Memory B cell (primary cell): ENCODE measurements around the gene DNAJC7.
A peak's percentile ranks its signal among the peaks of the same experiment; 100 is the strongest.

Source experiments
- ATAC-seq: fragments of 150-1000 bp; cut with Tn5 transposase; 2 replicates; pipeline ENCODE4 v1.10.0; 2021; ENCODE audit warnings: low read depth, mild to moderate bottlenecking, moderate library complexity
- DNase-seq, 2 donors: peaks; one replicate each; pipeline ENCODE4 v3.0.0; 2022; ENCODE audit warnings: low spot score in 2 of 2
- H3K27ac Mint-ChIP-seq: one replicate; pipeline ENCODE4 v1.8.0; 2022; ENCODE audit warnings: mild to moderate bottlenecking, moderate library complexity, mixed read lengths
- H3K27me3 Mint-ChIP-seq: one replicate; pipeline ENCODE4 v1.8.0; 2022; ENCODE audit warnings: mixed read lengths
- H3K36me3 Mint-ChIP-seq: one replicate; pipeline ENCODE4 v1.8.0; 2022; ENCODE audit warnings: mild to moderate bottlenecking, mixed read lengths
- H3K4me1 Mint-ChIP-seq: one replicate; pipeline ENCODE4 v1.8.0; 2022; ENCODE audit warnings: mixed read lengths
- H3K4me3 Mint-ChIP-seq: one replicate; pipeline ENCODE4 v1.8.0; 2022; ENCODE audit warnings: mild to moderate bottlenecking, moderate library complexity, mixed read lengths
- H3K9me3 Mint-ChIP-seq: one replicate; pipeline ENCODE4 v1.8.0; 2022; ENCODE audit warnings: mixed read lengths

Gene DNAJC7, protein sequence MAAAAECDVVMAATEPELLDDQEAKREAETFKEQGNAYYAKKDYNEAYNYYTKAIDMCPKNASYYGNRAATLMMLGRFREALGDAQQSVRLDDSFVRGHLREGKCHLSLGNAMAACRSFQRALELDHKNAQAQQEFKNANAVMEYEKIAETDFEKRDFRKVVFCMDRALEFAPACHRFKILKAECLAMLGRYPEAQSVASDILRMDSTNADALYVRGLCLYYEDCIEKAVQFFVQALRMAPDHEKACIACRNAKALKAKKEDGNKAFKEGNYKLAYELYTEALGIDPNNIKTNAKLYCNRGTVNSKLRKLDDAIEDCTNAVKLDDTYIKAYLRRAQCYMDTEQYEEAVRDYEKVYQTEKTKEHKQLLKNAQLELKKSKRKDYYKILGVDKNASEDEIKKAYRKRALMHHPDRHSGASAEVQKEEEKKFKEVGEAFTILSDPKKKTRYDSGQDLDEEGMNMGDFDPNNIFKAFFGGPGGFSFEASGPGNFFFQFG

DNA sequence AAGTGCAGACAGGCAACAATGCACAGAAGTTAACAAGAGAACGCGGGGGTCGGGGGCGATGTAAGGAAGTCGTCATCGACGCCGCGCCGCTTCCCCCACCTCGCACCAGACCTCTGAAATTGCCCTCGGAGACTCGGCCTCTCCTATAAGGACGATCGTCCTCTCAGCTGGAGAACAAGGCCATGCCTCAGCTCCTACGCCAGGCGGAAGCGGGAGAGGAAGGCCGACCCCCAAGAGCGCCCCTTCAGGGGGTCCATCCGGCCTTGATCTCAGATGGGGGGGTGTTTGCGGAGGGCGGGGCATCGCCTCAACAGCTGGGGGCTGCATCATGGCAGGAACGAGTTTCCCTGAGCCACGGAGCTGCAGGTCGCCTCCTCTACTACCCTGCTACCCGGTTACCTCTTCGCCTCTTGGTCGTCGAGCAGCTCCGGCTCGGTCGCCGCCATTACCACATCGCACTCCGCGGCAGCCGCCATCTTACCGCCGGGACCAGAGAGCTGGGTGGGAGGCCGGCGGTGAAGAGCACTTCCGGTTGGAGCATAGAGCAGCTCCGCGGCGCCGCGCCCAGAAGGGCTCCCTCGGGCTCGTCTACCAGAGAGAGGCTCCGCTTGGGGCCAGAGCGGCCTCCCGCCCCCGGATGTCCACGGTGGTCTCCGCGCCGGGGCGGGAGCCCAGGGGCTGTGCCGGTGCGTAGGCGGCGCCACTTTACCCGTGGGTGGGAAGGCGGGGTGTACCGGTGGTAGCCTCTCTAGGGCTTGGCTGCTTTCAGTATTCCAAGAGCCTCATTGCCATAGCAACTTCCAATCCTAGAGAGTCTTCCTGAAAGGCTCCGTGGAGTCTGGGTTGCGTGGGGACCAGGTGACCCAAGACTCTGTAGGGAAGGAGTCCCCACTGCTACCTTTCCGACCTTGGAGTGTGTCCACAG lies at the start of gene DNAJC7:
DNAJC7 (minus strand) TSS at position 499 of the 925 bp plus-strand sequence; CDS start at position 476, 23 bp downstream.
- peak within 1 kb of the TSS; percentile 93 for H3K4me3 Mint-ChIP-seq
- peak within 1 kb of the TSS; percentile 94 for H3K27ac Mint-ChIP-seq
- no peaks in the 10 kb centered on the region for H3K27me3 Mint-ChIP-seq
- no peaks in the 10 kb centered on the region for H3K9me3 Mint-ChIP-seq
- DNase-seq: peak; percentile 81 to 83
- H3K4me1 Mint-ChIP-seq: peaks cover 49% of the 10 kb centered on the region
- peaks cover 6% of the 10 kb centered on the region for H3K36me3 Mint-ChIP-seq
- peak; percentile 87 for ATAC-seq

DNA sequence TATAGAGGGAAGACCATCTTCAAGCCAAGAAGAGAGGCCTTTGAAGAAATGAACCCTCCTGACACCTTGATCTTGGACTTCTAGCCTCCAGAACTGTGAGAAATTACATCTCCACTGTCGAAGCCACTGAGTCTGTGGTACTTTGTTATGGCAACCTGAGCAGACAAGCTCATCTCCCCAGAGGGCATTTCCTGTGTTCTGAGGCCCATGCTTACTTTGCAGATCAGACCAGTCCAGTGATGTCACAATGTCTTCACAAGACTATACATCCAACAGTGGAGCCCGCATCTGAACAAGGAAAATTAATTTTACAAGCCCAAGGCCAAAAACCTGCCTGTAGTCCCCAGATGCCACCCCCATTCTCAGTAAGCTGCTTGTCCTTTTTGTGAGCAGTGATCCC lies 48.0 kb upstream of the DNAJC7 start:
- no peak overlapping the region for H3K27ac Mint-ChIP-seq
- ATAC-seq (no peak), DNase-seq (no peak)
- H3K4me1 Mint-ChIP-seq: peaks cover 12% of the 10 kb centered on the region
- H3K4me3 Mint-ChIP-seq: no peak overlapping the region
- H3K9me3 Mint-ChIP-seq: no peaks in the 10 kb centered on the region
- no peaks in the 10 kb centered on the region for H3K36me3 Mint-ChIP-seq
- peaks cover 4% of the 10 kb centered on the region for H3K27me3 Mint-ChIP-seq

DNA sequence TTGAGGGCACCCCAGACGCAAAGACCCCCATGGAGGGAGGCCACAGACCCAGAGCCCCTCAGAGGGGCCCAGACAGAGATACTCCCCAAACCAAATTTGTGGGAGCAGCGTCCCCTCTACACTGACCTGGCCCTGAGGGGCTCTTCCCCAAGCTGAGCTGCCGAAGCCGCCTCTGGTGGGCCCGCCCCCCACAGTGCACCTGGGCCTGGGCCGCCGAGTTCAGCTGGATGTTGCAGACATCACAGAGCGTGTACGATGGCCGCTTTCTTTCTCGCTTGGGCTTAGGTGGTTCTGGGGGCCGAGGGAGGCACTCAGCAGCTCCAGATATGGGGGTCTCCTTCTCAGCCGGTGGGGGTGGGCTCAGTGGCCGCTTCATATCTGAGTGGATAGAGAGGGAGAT lies 45.4 kb upstream of the DNAJC7 start:
- H3K27ac Mint-ChIP-seq: no peak overlapping the region
- peaks cover 12% of the 10 kb centered on the region for H3K4me1 Mint-ChIP-seq
- ATAC-seq (no peak), DNase-seq (no peak)
- H3K36me3 Mint-ChIP-seq: no peaks in the 10 kb centered on the region
- no peak overlapping the region for H3K4me3 Mint-ChIP-seq
- H3K27me3 Mint-ChIP-seq: peaks cover 4% of the 10 kb centered on the region
- no peaks in the 10 kb centered on the region for H3K9me3 Mint-ChIP-seq

DNA sequence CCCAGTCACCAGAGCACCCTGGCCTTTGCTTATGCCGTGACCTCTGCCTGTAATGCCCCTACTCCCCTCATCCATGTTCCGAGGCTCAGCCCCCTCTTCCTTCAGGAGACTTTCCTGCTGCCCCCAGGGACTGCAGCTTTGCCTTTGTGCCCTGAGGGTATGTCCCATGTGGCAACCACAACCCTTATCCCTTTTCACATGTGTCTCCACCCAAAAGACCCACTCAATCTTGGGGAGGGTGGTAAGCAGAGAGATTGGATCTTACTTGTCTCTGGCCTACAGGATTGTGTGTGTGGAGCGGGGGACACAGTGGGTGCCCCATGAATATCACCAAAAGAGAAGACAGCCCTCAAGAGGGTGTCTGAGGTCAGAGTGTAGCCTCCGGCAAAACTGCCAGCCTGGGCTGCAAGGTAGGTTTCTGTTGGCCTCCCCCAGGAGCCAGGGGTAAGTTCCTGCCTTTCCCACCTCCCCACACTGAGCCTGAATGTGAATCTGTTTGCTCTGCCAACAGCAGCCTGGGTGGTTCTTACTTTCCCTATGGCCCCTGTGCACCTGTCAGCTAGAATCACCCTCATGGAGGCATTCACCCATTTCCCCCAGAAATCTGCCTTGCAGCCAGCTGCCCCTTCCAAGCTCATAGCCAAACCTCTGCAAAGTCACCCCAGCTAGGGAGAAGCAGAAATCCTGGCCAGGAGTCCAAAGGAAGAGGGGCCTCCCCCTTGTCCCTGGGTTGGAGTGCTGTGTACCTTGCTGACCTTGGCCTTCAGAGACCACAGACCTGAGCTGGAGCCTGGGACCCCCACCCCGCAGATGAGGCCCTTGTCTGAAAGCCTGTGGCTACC lies 44.6 kb upstream of the DNAJC7 start:
- DNase-seq (no peak), ATAC-seq (no peak)
- H3K4me3 Mint-ChIP-seq: no peak overlapping the region
- H3K27me3 Mint-ChIP-seq: peaks cover 3% of the 10 kb centered on the region
- H3K27ac Mint-ChIP-seq: no peak overlapping the region
- H3K4me1 Mint-ChIP-seq: peaks cover 10% of the 10 kb centered on the region
- H3K36me3 Mint-ChIP-seq: no peaks in the 10 kb centered on the region
- no peaks in the 10 kb centered on the region for H3K9me3 Mint-ChIP-seq

DNA sequence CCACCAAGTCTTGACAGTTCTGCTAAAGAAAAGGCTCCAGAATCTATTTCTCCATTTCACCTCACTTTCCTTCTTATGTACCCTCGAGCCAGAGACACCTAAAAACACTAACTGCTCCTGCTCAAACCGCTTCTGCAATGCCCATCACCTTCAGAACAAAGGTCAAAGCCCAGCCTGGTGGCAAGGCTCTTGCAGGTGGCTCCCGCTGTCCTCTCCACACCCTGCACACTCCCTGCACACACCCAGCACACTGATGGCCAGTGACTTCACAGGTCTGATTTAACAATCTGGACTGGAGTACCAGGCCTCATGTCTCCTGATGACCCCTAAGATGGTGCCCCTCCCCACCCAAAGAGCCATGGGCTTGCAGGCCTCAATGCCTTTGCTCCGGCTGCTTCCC lies 43.0 kb upstream of the DNAJC7 start:
- DNase-seq (no peak), ATAC-seq (no peak)
- no peak overlapping the region for H3K4me3 Mint-ChIP-seq
- H3K27me3 Mint-ChIP-seq: peaks cover 5% of the 10 kb centered on the region
- H3K36me3 Mint-ChIP-seq: no peaks in the 10 kb centered on the region
- H3K4me1 Mint-ChIP-seq: peaks cover 10% of the 10 kb centered on the region
- no peaks in the 10 kb centered on the region for H3K9me3 Mint-ChIP-seq
- no peak overlapping the region for H3K27ac Mint-ChIP-seq

DNA sequence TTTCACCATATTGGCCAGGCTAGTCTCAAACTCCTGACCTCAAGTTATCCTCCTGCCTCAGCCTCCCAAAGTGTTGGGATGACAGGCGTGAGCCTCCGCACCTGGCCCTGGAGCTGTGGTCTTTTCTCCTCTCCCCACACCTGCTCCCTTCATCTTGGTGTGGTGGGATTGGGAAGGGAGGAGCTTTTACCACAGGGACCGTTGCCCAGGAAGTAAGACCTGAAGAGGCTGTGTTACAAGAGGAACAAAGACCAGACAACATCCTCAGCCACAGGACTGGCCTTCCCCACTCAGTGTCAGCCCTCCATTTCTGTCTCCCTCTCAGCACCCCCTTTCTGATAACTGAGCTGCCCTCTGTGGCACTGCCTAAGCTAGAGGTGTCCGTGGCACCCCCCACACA lies 42.6 kb upstream of the DNAJC7 start:
- ATAC-seq (no peak), DNase-seq (no peak)
- H3K9me3 Mint-ChIP-seq: no peaks in the 10 kb centered on the region
- no peaks in the 10 kb centered on the region for H3K36me3 Mint-ChIP-seq
- peaks cover 7% of the 10 kb centered on the region for H3K27me3 Mint-ChIP-seq
- H3K4me3 Mint-ChIP-seq: no peak overlapping the region
- H3K27ac Mint-ChIP-seq: no peak overlapping the region
- peaks cover 10% of the 10 kb centered on the region for H3K4me1 Mint-ChIP-seq

DNA sequence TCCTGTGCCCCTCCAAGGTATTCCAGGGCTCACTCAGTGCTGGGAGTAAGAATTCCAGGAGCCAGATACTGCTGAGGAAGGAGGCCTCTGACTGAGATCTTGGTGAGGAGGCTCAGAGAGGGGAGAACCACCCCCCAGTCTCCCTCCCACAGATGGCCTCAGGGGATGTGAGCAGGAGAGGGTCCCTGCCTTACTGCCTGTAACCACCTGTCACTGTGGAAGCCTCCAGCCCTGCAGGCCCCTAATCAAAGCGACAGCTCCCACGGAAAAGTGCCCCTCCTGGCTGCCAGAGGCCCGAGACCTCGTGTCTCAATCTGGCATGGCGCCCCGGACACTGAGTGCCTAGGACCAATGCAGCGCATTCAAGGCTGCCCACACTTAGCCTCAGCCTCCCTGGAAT lies 40.8 kb upstream of the DNAJC7 start:
- Mint-ChIP-seq H3K9me3 (no peaks in the 10 kb centered on the region), H3K4me3 (no peak overlapping the region), H3K4me1 (no peaks in the 10 kb centered on the region), H3K27me3 (peaks cover 7% of the 10 kb centered on the region), H3K27ac (no peak overlapping the region), H3K36me3 (no peaks in the 10 kb centered on the region)
- DNase-seq (no peak), ATAC-seq (no peak)

DNA sequence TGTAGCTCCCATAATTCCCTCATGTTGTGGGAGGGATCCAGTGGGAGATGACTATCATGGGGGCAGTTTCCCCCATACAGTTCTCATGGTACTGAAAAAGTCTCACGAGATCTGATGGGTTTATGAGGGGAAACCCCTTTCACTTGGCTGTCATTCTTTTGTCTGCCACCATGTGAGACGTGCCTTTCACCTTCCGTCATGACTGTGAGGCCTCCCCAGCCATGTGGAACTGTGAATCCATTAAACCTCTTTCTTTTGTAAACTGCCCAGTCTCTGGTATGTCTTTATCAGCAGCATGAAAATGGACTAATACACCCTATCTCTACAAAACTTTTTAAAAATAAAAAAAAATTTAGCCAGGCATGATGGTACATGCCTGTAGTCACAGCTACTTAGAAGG lies 39.4 kb upstream of the DNAJC7 start:
- Mint-ChIP-seq H3K27ac (no peak overlapping the region), H3K4me1 (no peaks in the 10 kb centered on the region), H3K9me3 (no peaks in the 10 kb centered on the region), H3K27me3 (peaks cover 14% of the 10 kb centered on the region), H3K36me3 (no peaks in the 10 kb centered on the region), H3K4me3 (no peak overlapping the region)
- DNase-seq: no peak
- ATAC-seq: no peak

DNA sequence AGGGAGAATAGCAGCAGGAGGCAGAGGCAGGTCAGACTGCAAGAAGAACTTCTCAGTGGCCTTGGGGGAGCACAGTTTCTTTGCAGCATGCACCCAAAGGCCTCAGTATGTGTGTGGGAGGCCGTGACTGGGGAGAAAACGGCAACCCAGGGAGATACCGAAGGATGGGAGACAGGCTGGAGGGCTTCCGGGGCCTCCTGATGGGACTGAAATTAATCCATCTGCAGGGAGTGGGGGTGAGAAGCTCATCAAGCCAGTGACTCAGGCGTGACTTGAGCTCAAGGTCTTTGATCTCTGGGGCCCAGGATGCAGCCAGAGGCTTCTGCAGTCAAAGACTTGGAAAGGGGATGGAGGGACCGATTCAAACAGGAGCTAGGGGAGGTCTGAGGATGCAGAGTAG lies 38.3 kb upstream of the DNAJC7 start:
- H3K27ac Mint-ChIP-seq: no peak overlapping the region
- peaks cover 14% of the 10 kb centered on the region for H3K27me3 Mint-ChIP-seq
- ATAC-seq (no peak), DNase-seq (no peak)
- H3K4me3 Mint-ChIP-seq: no peak overlapping the region
- no peaks in the 10 kb centered on the region for H3K9me3 Mint-ChIP-seq
- no peaks in the 10 kb centered on the region for H3K36me3 Mint-ChIP-seq
- H3K4me1 Mint-ChIP-seq: peaks cover 5% of the 10 kb centered on the region

DNA sequence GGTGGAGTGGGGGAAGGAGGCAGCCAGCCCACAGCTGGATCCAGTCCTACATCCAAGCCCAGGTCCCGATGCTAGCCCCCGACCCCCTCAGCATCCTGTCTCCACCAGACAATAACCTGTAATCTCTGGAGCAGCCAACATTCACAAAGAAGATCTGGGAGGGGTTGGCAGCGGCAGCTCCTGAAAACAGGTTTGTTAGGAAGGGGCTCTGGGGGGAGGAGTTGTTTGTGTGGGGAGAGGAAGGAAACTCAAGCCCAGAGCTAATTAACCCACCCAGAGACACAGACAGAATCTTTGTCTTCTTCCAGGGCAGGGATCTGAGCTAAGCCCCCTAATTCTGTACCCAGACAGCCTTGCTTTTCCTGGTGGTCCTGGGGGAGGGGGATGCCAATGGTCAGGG lies 37.8 kb upstream of the DNAJC7 start:
- ATAC-seq (no peak), DNase-seq (no peak)
- H3K9me3 Mint-ChIP-seq: no peaks in the 10 kb centered on the region
- peaks cover 5% of the 10 kb centered on the region for H3K4me1 Mint-ChIP-seq
- H3K27ac Mint-ChIP-seq: no peak overlapping the region
- no peak overlapping the region for H3K4me3 Mint-ChIP-seq
- no peaks in the 10 kb centered on the region for H3K36me3 Mint-ChIP-seq
- H3K27me3 Mint-ChIP-seq: peaks cover 14% of the 10 kb centered on the region

DNA sequence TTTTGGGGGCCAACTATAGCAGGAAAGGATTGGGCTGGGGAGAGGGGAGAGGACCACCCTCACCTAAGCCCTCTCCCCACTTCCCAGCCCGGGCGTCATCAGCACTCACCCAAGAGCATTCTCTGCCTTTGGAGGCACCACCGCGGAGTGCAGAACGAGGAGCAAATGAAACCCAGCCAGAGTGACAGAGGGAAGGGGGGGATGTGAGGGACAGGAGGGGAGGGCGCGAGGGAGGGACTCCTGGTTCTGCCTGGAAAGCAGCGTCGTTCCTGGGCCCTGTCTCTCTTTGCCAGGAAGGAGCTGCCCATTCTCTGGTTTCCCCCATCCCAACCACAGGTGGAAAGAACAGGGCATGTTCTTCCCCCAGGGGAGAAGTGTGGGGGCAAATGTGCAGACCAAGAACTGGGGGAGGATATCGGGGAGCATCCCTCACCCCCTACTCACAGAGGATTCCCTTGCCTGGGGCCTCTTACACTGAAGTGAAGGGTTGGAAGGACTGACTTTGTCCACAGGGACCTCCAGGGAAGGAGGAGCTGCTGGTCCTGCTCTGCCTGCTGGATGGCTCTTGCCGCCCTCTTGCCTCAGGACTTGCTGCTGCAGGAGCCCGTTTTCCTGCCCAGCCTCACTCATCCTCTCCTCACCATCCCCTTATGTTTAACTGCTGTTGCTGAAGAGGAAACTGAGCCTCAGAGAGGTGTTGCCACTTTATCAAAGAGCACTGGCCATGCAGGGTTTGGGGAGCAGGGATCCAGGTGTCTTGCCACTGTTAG lies 36.7 kb upstream of the DNAJC7 start:
- Mint-ChIP-seq H3K9me3 (no peaks in the 10 kb centered on the region), H3K36me3 (no peaks in the 10 kb centered on the region), H3K27me3 (peaks cover 14% of the 10 kb centered on the region), H3K4me3 (no peak overlapping the region), H3K4me1 (peaks cover 5% of the 10 kb centered on the region), H3K27ac (no peak overlapping the region)
- DNase-seq (no peak), ATAC-seq (no peak)

DNA sequence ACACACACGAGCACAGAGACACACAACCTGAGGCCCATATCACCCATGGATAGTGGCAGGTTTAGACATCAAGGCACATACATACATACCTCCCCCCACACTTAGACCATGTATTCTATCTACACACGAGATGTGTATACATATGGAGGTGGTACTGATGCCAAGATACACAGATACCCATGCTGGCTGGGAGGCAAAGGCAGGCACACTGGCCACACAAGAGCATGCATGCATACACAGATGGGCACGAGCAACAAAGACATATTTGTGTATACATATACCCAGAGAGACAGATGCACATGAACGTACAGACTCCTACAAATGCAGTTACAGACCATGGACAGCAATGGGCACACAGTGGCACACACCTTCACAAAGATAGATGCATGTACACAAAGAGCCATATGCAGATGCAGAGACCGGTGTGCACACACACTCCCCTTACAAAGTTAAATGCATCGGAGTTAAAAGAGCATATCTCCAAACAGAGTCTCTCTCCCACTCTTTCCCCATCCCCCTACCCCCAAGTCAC lies 35.2 kb upstream of the DNAJC7 start:
- H3K27me3 Mint-ChIP-seq: peaks cover 14% of the 10 kb centered on the region
- no peaks in the 10 kb centered on the region for H3K9me3 Mint-ChIP-seq
- H3K4me3 Mint-ChIP-seq: no peak overlapping the region
- no peak for DNase-seq
- H3K36me3 Mint-ChIP-seq: no peaks in the 10 kb centered on the region
- no peak overlapping the region for H3K27ac Mint-ChIP-seq
- no peak for ATAC-seq
- peaks cover 5% of the 10 kb centered on the region for H3K4me1 Mint-ChIP-seq

DNA sequence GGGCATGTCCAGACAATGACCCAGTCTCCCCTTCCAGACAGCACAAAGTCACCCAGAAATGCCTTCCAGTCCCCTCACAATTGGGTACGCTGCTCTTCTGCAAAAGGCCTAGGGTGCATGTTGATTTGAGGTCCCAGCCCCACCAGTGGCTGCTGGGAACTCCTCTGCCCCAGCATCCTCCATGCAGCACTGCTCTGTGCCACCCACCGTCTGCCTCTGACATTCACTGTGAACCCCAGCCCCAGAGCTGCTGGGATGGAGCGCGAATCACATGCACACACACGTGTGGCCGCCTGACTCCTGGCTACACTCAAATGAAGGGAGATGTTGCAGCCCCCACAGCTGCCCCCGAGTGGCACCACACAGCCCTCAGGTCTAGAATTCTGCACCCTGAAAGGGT lies 34.4 kb upstream of the DNAJC7 start:
- Mint-ChIP-seq H3K36me3 (no peaks in the 10 kb centered on the region), H3K4me1 (peaks cover 5% of the 10 kb centered on the region), H3K27me3 (peaks cover 14% of the 10 kb centered on the region), H3K4me3 (no peak overlapping the region), H3K27ac (no peak overlapping the region), H3K9me3 (no peaks in the 10 kb centered on the region)
- ATAC-seq: no peak
- no peak for DNase-seq
